ENCODE measurements around the gene ASPSCR1. TPM values are rescaled to one million over a fixed set of nuclear protein-coding genes. Genes with fewer than 3 reads are reported as not detected.
A peak's percentile ranks its signal among the peaks of the same experiment; 100 is the strongest.

ASPSCR1 gene
- total RNA-seq, 1 donor from 2014 or later: 12.6 TPM

GRCh38 chr17:81981511-81981910, 4.1 kb downstream of the ASPSCR1 start:
- DNase-seq (ENCODE audit: low read depth): peak; percentile 22

- no peak for DNase-seq (ENCODE audit: low read depth)
Observed at GRCh38 chr17:81983011-81983638, 5.7 kb downstream of the ASPSCR1 start.

- DNase-seq (ENCODE audit: low read depth): no peak
Observed at GRCh38 chr17:81983639-81984373, 6.4 kb downstream of the ASPSCR1 start.

- DNase-seq (ENCODE audit: low read depth): no peak
Observed at GRCh38 chr17:81984773-81985410, 7.5 kb downstream of the ASPSCR1 start.

GRCh38 chr17:81986606-81987005, 9.2 kb downstream of the ASPSCR1 start:
- DNase-seq (ENCODE audit: low read depth): no peak

- no peak for DNase-seq (ENCODE audit: low read depth)
Observed at GRCh38 chr17:81987161-81987770, 9.8 kb downstream of the ASPSCR1 start.

GRCh38 chr17:81990836-81991683, 13.6 kb downstream of the ASPSCR1 start:
- DNase-seq (ENCODE audit: low read depth): no peak

GRCh38 chr17:81991684-81992305, 14.4 kb downstream of the ASPSCR1 start:
- DNase-seq (ENCODE audit: low read depth): peak; percentile 80

GRCh38 chr17:81992306-81993102, 15.1 kb downstream of the ASPSCR1 start:
- no peak for DNase-seq (ENCODE audit: low read depth)

GRCh38 chr17:81993729-81994592, 16.5 kb downstream of the ASPSCR1 start:
- no peak for DNase-seq (ENCODE audit: low read depth)

GRCh38 chr17:81994593-81995462, 17.4 kb downstream of the ASPSCR1 start:
- no peak for DNase-seq (ENCODE audit: low read depth)

- DNase-seq (ENCODE audit: low read depth): no peak
Observed at GRCh38 chr17:81995463-81996231, 18.2 kb downstream of the ASPSCR1 start.

- DNase-seq (ENCODE audit: low read depth): no peak
Observed at GRCh38 chr17:81996232-81996756, 18.9 kb downstream of the ASPSCR1 start.

GRCh38 chr17:81996757-81997441, 19.5 kb downstream of the ASPSCR1 start:
- no peak for DNase-seq (ENCODE audit: low read depth)

GRCh38 chr17:81998212-81998611, 20.8 kb downstream of the ASPSCR1 start:
- no peak for DNase-seq (ENCODE audit: low read depth)

- no peak for DNase-seq (ENCODE audit: low read depth)
Observed at GRCh38 chr17:81998691-81999438, 21.4 kb downstream of the ASPSCR1 start.

All from renal cortical epithelial cell (primary cell).